Kidney (tissue), 14 donors: ENCODE results near the gene KNDC1. TPM values are rescaled to one million over a fixed set of nuclear protein-coding genes. Genes with fewer than 3 reads are reported as not detected.

Experiments
- DNase-seq, 5 donors: peaks; one replicate each; pipeline ENCODE4 v3.0.0-alpha.2; 2013 to 2020
- FAIRE-seq: peaks from 2 replicates; lab custom pipeline; 2012; peaks lifted over from hg19 to GRCh38; lab: Jason Lieb, UNC
- H3K27ac ChIP-seq, 2 donors: one replicate each; pipeline ENCODE4 v1.7.0; 2013; ENCODE audit warnings: low read depth in 2 of 2, low read length in 2 of 2, inconsistent platforms in 1 of 2
- H3K27me3 ChIP-seq: one replicate; pipeline ENCODE4 v1.7.1; 2013; ENCODE audit warnings: low read length, inconsistent platforms; ENCODE audit not compliant: control insufficient read depth, insufficient read depth
- H3K36me3 ChIP-seq, 3 donors: one replicate each; pipeline versions ENCODE4 v1.7.0 to v1.7.1; 2013; ENCODE audit warnings: low read length in 3 of 3, control low read depth in 1 of 3, inconsistent platforms in 1 of 3; ENCODE audit not compliant: insufficient read depth in 3 of 3, control insufficient read depth in 2 of 3
- H3K4me1 ChIP-seq, 3 donors: one replicate each; pipeline versions ENCODE4 v1.7.0 to v1.7.1; 2013; ENCODE audit warnings: low read length in 3 of 3, inconsistent platforms in 1 of 3, low read depth in 1 of 3; ENCODE audit not compliant: control insufficient read depth in 2 of 3, insufficient read depth in 2 of 3
- H3K4me3 ChIP-seq, 3 donors: one replicate each; pipeline versions ENCODE4 v1.7.0 to v1.8.1; 2013; ENCODE audit warnings: low read length in 3 of 3, control low read depth in 1 of 3, inconsistent platforms in 1 of 3
- H3K9ac ChIP-seq, 3 donors: one replicate each; pipeline versions ENCODE4 v1.7.0 to v1.7.1; 2013; ENCODE audit warnings: low read length in 3 of 3, control low read depth in 1 of 3, inconsistent platforms in 1 of 3
- H3K9me3 ChIP-seq, 3 donors: one replicate each; pipeline versions ENCODE4 v1.7.0 to v1.7.1; 2013; ENCODE audit warnings: low read length in 3 of 3, control low read depth in 1 of 3, inconsistent platforms in 1 of 3; ENCODE audit not compliant: control insufficient read depth in 2 of 3, insufficient read depth in 1 of 3
- CTCF ChIP-seq: IDR thresholded peaks from 3 replicates; pipeline ENCODE4 v1.5.1; 2012; ENCODE audit warnings: mild to moderate bottlenecking, moderate library complexity, borderline replicate concordance; ENCODE audit not compliant: insufficient read depth; ENCODE audit errors: extremely low read depth
- intact Hi-C: fragments of 100-400 bp; cut with DNase I; formaldehyde crosslinking; loops from one replicate; pipeline ENCODE4 v1.11.1; 2022
- polyA plus RNA-seq: library from polyadenylated mRNA; stranded (reverse); fragments of 350-450 nt; fragmentation: Illumina TruSeq; extraction: RNeasy Lipid Tissue Mini Kit (QIAGEN cat#74804); gene quantifications from one replicate; pipeline ENCODE4 v1.2.3, GENCODE V29; 2014; ENCODE audit warnings: low read depth, low replicate concordance; ENCODE audit not compliant: insufficient read depth
- total RNA-seq: library from RNA; stranded (reverse); fragmentation: NEBNext Ultra II Directional; extraction: Animal tissue kit (Norgen Biotek cat#: 25700); gene quantifications from one replicate; pipeline ENCODE4 v1.2.1, GENCODE V29; 2021
- donor health status: control.
- donor health status: control.
- donor health status: control.
- donor health status: control.
- donor health status: control.
- donor health status: DM: yes; HTN: yes; CAD: no.
- donor health status: Normal renal cell carcinoma (clear cell type).

KNDC1 gene
- total and polyA plus RNA-seq, 2 donors from 2014 or later: 0.43 to 8.7 TPM

DNA sequence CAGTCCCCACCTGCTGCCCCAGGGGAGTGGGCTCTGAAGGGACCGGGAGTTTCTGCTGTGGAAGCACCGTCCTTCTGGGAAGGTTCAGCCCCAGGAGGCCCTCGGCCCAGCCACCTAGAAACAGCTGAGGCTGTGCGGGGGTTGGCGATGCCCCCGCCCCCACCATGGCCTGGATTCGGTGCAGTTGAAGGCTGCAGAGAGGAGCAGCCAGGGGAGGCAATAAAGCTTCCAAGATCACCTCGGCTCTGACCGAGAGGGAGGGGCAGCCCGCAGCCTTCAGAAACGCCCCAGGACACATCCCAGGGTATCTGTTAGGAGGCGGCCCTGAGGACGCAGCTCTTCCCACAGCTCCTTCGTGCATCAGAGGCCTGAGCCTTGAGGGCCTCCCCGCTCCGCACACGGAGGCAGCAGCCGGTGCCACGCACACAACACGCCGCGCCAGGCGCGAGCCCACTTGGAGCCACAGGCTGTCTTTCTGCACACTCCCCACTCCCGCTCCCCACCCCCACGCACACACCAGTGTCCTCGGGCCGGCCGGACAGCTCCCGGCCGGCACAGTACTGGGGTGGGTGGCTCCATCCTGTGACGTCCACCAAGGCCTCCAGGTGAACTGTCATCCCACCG is 1.6 kb downstream of the KNDC1 start:
- intact Hi-C loops: no loop called here
- no peak for TF ChIP-seq CTCF
- FAIRE-seq: no peak
- Histone ChIP-seq H3K4me1 (peaks cover 0 to 8% (median 0%) of the 10 kb centered on the region in 3 donors), H3K4me3 (no peak overlapping the region), H3K36me3 (no peaks in the 10 kb centered on the region), H3K27ac (no peak overlapping the region), H3K9ac (no peak overlapping the region), H3K27me3 (no peaks in the 10 kb centered on the region), H3K9me3 (no peaks in the 10 kb centered on the region)
- peak in 1 of 5 donors; percentile 24 for DNase-seq

DNA sequence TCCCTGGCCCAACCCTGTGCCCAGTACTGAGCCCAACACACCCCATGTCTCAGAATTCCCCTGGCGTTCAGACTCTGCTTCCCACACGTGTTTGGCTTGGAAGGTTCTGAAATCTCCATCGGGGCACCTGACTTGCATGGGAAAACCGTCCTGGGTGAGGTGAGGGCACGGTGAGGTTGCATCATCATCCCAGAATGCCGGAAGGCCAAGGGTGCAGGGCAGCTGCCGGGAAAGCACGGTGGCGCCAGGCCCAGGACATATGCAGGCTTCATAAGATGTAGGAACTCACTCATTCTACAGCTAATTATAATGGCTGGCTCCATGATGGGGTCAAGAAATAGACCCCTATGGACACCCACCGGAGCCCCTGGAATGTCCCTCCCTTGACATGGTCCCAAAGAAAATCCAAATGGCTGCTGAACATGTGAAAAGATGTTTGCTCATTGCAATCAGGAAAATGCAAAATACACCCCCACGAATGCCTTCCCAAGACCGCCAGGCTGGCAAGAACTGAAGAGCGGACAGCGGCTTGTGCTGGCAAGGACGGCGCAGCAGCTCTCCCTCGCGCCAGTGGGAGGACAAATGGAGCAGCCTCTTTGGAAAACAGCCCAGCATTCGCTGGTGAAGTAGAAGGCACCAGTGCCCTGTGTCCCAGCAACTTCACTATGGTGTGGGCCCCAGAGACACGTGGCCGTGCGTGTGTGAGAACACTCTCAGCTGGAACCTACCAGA is 2.3 kb downstream of the KNDC1 start:
- no peak for TF ChIP-seq CTCF
- H3K36me3 ChIP-seq: no peaks in the 10 kb centered on the region
- H3K4me3 ChIP-seq: no peak overlapping the region
- DNase-seq: no peak
- H3K27me3 ChIP-seq: no peaks in the 10 kb centered on the region
- H3K4me1 ChIP-seq: peaks cover 0 to 8% (median 0%) of the 10 kb centered on the region in 3 donors
- intact Hi-C loops: no loop called here
- FAIRE-seq: no peak
- no peaks in the 10 kb centered on the region for H3K9me3 ChIP-seq
- no peak overlapping the region for H3K9ac ChIP-seq
- no peak overlapping the region for H3K27ac ChIP-seq

DNA sequence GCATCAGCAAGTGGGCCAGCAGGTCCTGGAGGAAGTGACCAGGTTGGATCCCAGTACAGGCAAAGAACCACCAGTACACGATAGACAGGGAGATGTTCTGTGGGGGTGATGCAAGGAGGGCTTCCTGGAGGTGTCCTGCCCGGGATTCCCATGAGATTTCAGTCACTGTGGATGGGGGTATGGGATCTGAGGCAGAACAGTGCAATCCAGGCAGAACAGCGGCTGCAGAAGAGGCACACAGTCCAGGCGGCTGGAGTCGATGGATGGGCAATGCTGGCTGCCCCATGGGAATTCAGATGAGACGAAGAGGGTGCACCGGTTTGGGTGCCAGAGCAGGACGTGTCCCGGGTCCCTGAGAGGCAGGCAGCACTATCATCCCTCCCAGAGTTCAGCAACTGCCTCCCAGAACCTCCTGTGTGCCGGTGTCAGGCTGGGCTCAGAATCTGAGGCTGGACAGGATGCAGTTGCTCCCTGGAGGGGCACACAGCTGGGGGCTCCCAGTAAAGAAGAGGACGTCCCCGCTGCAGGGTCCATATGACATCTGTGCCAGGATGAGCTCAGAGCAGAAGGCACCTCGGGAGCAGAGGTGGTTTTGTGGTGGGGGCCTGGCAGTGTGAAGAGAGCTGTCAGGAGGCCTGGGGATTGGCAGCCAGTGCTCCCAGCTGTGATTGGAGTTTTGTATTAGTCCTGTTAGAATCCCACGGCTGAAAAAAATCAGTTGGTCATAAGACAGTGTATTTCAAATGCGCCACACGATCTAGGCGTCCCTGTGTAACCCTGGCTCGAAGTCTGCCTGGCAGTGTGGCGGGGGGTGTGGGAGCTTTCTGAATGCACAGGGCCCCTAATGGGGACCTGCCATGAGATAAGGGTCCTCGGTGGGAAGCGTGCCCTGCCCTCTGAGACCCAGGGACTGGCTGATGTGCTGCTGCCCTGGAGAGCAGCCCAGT is 3.2 kb downstream of the KNDC1 start:
- Histone ChIP-seq H3K4me3 (no peak overlapping the region), H3K9me3 (no peaks in the 10 kb centered on the region), H3K4me1 (peaks cover 0 to 8% (median 0%) of the 10 kb centered on the region in 3 donors), H3K36me3 (no peaks in the 10 kb centered on the region), H3K27ac (no peak overlapping the region), H3K27me3 (no peaks in the 10 kb centered on the region), H3K9ac (no peak overlapping the region)
- FAIRE-seq (no peak), DNase-seq (no peak)
- no peak for TF ChIP-seq CTCF
- intact Hi-C loops: no loop called here
